ENCODE measurements around the gene RNU1-3.

DNA sequence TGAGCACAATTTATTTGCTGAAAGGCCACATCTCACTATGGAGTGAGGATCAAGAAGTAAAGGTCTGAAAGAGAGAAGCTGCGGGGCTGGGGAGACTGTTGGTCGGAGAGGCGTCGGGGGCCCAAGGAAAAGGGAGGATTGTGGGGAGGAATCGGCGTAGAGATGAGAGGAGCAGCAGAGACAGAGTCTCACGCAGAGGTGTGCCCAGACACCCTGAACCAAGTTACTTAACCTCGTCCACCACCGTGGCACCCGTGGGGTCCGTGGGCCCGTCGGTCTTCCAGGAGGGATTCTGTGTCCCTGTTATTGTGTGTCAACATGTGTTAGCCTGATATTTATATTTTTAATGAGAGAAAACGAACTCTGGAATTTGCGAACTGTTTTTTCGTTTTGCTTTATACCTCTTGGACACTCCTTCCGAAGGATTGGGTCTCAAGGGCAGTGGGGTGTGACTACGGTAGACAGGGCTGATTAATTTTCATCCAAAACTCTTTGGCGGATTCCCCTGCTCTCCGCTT is 49.6 kb downstream of the RNU1-3 start:
- TF ChIP-seq, protein P1, sequence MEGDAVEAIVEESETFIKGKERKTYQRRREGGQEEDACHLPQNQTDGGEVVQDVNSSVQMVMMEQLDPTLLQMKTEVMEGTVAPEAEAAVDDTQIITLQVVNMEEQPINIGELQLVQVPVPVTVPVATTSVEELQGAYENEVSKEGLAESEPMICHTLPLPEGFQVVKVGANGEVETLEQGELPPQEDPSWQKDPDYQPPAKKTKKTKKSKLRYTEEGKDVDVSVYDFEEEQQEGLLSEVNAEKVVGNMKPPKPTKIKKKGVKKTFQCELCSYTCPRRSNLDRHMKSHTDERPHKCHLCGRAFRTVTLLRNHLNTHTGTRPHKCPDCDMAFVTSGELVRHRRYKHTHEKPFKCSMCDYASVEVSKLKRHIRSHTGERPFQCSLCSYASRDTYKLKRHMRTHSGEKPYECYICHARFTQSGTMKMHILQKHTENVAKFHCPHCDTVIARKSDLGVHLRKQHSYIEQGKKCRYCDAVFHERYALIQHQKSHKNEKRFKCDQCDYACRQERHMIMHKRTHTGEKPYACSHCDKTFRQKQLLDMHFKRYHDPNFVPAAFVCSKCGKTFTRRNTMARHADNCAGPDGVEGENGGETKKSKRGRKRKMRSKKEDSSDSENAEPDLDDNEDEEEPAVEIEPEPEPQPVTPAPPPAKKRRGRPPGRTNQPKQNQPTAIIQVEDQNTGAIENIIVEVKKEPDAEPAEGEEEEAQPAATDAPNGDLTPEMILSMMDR (conservative IDR thresholded peaks at IDR 0.05) = no peak
- no peak for TF ChIP-seq EZH2 (IDR thresholded peaks at IDR 0.05; ENCODE audit: low read depth)
